NCI-H69 (cell line): ENCODE data around the gene ZNHIT3.
"Not testable (repeated sequence)": the region's sequence is repeated elsewhere in the genome, so short reads cannot be mapped to it uniquely, and the experiment has no call there.

Source experiments
- DNase-seq: peaks from one replicate; lab custom pipeline; 2025; lab: John Stamatoyannopoulos, UW

ZNHIT3 gene

GRCh38 chr17:36486204-36487194, at the start of gene ZNHIT3:
ZNHIT3 (plus strand) TSS chr17:36486681; CDS start chr17:36486700, 19 bp downstream.
- peak; percentile 98 for DNase-seq

- DNase-seq: not testable (repeated sequence)
Measured at GRCh38 chr17:36441792-36442191, 44.7 kb upstream of the ZNHIT3 start.

GRCh38 chr17:36443777-36444176, 42.7 kb upstream of the ZNHIT3 start:
- no peak for DNase-seq

GRCh38 chr17:36449997-36450396, 36.5 kb upstream of the ZNHIT3 start:
- DNase-seq: not testable (repeated sequence)

GRCh38 chr17:36452888-36453287, 33.6 kb upstream of the ZNHIT3 start:
- DNase-seq: not testable (repeated sequence)

- not testable (repeated sequence) for DNase-seq
Measured at GRCh38 chr17:36457701-36458100, 28.8 kb upstream of the ZNHIT3 start.

- DNase-seq: no peak
Measured at GRCh38 chr17:36459045-36459444, 27.4 kb upstream of the ZNHIT3 start.

- DNase-seq: no peak
Measured at GRCh38 chr17:36459601-36460000, 26.9 kb upstream of the ZNHIT3 start.

- DNase-seq: no peak
Measured at GRCh38 chr17:36460265-36460937, 26.1 kb upstream of the ZNHIT3 start.

- DNase-seq: peak; percentile 29
Measured at GRCh38 chr17:36461330-36462110, 25.0 kb upstream of the ZNHIT3 start.

GRCh38 chr17:36463916-36464764, 22.3 kb upstream of the ZNHIT3 start:
- peak; percentile 58 for DNase-seq

GRCh38 chr17:36464765-36465088, 21.8 kb upstream of the ZNHIT3 start:
- DNase-seq: no peak

- peak; percentile 56 for DNase-seq
Measured at GRCh38 chr17:36468903-36469635, 17.4 kb upstream of the ZNHIT3 start.

GRCh38 chr17:36469733-36470132, 16.7 kb upstream of the ZNHIT3 start:
- no peak for DNase-seq

GRCh38 chr17:36470499-36470898, 16.0 kb upstream of the ZNHIT3 start:
- DNase-seq: no peak

- DNase-seq: no peak
Measured at GRCh38 chr17:36474571-36474970, 11.9 kb upstream of the ZNHIT3 start.

- peak; percentile 46 for DNase-seq
Measured at GRCh38 chr17:36475346-36475970, 11.0 kb upstream of the ZNHIT3 start.

GRCh38 chr17:36481829-36482228, 4.7 kb upstream of the ZNHIT3 start:
- DNase-seq: no peak

GRCh38 chr17:36482611-36483504, 3.6 kb upstream of the ZNHIT3 start:
- peak; percentile 88 for DNase-seq
